Measurements from ENCODE around the gene FYN. TPM values are rescaled to one million over a fixed set of nuclear protein-coding genes. Genes with fewer than 3 reads are reported as not detected.
"Not testable (repeated sequence)": the region's sequence is repeated elsewhere in the genome, so short reads cannot be mapped to it uniquely, and the experiment has no call there.

Gene FYN
- total and polyA plus RNA-seq, 2 experiments from 2014 or later, result 58.6 to 166 TPM

GRCh38 chr6:111888928-111889695 is 15.9 kb upstream of the FYN start:
- no peak for TF ChIP-seq EZH2 (IDR thresholded peaks at IDR 0.05; ENCODE audit: insufficient read depth, poor library complexity, severe bottlenecking)
- no peak for TF ChIP-seq EZH2phosphoT487 (IDR thresholded peaks at IDR 0.05; ENCODE audit: insufficient read depth, low read depth)
- in situ Hi-C loops (cut with MboI), result no loop called here
- H3K4me2 ChIP-seq (ENCODE audit: unreplicated experiment), result peak overlapping the region; percentile 73
- no peaks in the 10 kb centered on the region for H3K9me2 ChIP-seq (ENCODE audit: insufficient read depth)
- peak overlapping the region; percentile 56 for H3K4me3 ChIP-seq
- H3F3A ChIP-seq (ENCODE audit: insufficient read depth), result peaks cover 1% of the 10 kb centered on the region; the same call in 1 of the 2 replicates
- no peaks in the 10 kb centered on the region for H3K9me3 ChIP-seq (ENCODE audit: low read depth)
- H3K27ac ChIP-seq, result no peak overlapping the region
- H3K27me3 ChIP-seq (replicated peaks; ENCODE audit: insufficient read depth), result no peaks in the 10 kb centered on the region
- peaks cover 23% of the 10 kb centered on the region for H3K4me1 ChIP-seq (ENCODE audit: insufficient read depth)
- H3K79me2 ChIP-seq (ENCODE audit: insufficient read depth), result no peaks in the 10 kb centered on the region
- no peaks in the 10 kb centered on the region for H4K20me1 ChIP-seq (ENCODE audit: insufficient read depth)
- H3K9ac ChIP-seq, result peak overlapping the region; percentile 35; the same call in 1 of the 2 replicates
- peak overlapping the region; percentile 79 for H2AFZ ChIP-seq
- WGBS, 2 experiments (ENCODE audit: low coverage in 1 of 2, low lambda C conversion rate in 2 of 2, missing lambda C conversion rate in 2 of 2), result 25 to 26% methylated on average over 10 of the region's 10 CpGs
- no peaks in the 10 kb centered on the region for H3K36me3 ChIP-seq (ENCODE audit: low read depth)
- DNase-seq, result peak; percentile 52

GRCh38 chr6:111886793-111887192 is 13.5 kb upstream of the FYN start:
- H3K79me2 ChIP-seq (ENCODE audit: insufficient read depth); H3K9ac ChIP-seq; H3K9me3 ChIP-seq (ENCODE audit: low read depth); H3F3A ChIP-seq (ENCODE audit: insufficient read depth); DNase-seq; H3K27ac ChIP-seq; H3K36me3 ChIP-seq (ENCODE audit: low read depth); H4K20me1 ChIP-seq (ENCODE audit: insufficient read depth); H3K27me3 ChIP-seq (replicated peaks; ENCODE audit: insufficient read depth); H3K4me3 ChIP-seq; H3K9me2 ChIP-seq (ENCODE audit: insufficient read depth); H2AFZ ChIP-seq; H3K4me2 ChIP-seq (ENCODE audit: unreplicated experiment); in situ Hi-C loops (cut with MboI): not testable (repeated sequence)
- WGBS, 2 experiments (ENCODE audit: low coverage in 1 of 2, low lambda C conversion rate in 2 of 2, missing lambda C conversion rate in 2 of 2), result 82 to 98% methylated on average over 2 of the region's 2 CpGs
- H3K4me1 ChIP-seq (ENCODE audit: insufficient read depth), result peaks cover 17% of the 10 kb centered on the region

DNA sequence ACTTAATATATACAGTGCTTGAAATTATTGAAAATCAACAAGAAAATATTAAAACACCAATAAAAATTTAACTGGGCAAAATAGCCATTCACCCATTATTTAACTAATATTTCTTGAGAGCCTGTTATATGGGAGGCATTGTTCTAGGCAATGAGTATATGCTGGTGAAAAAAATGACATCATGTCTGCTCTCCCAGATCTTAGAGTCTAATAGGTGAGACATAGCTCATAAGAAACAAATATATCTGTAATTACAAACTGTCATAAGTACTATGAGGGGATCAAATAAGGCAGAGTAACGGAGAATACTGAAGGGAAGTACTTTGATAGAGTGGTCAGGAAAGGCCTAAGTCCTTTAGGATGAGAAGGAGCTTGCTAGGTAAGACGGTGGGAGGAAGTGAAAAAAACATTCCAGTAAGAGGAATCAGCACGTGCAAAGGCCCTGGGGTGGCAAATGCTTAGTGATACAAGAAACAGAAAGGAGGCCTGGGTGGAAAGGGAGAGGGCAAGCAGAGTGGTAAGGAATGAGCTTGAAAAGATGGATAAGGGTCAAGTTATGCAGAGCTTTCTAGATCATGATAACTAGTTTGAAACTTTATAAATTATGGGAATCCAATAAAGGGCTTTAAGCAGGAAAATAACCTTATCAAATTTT is 12.2 kb upstream of the FYN start:
- peaks cover 3% of the 10 kb centered on the region; the same call in 1 of the 2 replicates for H3F3A ChIP-seq (ENCODE audit: insufficient read depth)
- no peak overlapping the region for H3K27ac ChIP-seq
- no peak overlapping the region for H3K9ac ChIP-seq
- no peaks in the 10 kb centered on the region for H3K79me2 ChIP-seq (ENCODE audit: insufficient read depth)
- peaks cover 14% of the 10 kb centered on the region for H3K4me1 ChIP-seq (ENCODE audit: insufficient read depth)
- H3K4me3 ChIP-seq, result no peak overlapping the region
- H3K27me3 ChIP-seq (replicated peaks; ENCODE audit: insufficient read depth), result no peaks in the 10 kb centered on the region
- H3K9me3 ChIP-seq (ENCODE audit: low read depth), result no peaks in the 10 kb centered on the region
- no peaks in the 10 kb centered on the region for H3K36me3 ChIP-seq (ENCODE audit: low read depth)
- in situ Hi-C loops (cut with MboI), result no loop called here
- H4K20me1 ChIP-seq (ENCODE audit: insufficient read depth), result no peaks in the 10 kb centered on the region
- no peaks in the 10 kb centered on the region for H3K9me2 ChIP-seq (ENCODE audit: insufficient read depth)
- TF ChIP-seq EZH2 (IDR thresholded peaks at IDR 0.05; ENCODE audit: insufficient read depth, poor library complexity, severe bottlenecking) (no peak), EZH2phosphoT487 (IDR thresholded peaks at IDR 0.05; ENCODE audit: insufficient read depth, low read depth) (no peak)
- H2AFZ ChIP-seq, result no peak overlapping the region
- no peak overlapping the region for H3K4me2 ChIP-seq (ENCODE audit: unreplicated experiment)
- DNase-seq, result no peak
- WGBS, 2 experiments (ENCODE audit: low coverage in 1 of 2, low lambda C conversion rate in 2 of 2, missing lambda C conversion rate in 2 of 2), result 73 to 75% methylated on average over 3 of the region's 3 CpGs

- Histone ChIP-seq H4K20me1 (ENCODE audit: insufficient read depth) (no peaks in the 10 kb centered on the region), H3K36me3 (ENCODE audit: low read depth) (no peaks in the 10 kb centered on the region), H3K9me2 (ENCODE audit: insufficient read depth) (no peaks in the 10 kb centered on the region), H3K79me2 (ENCODE audit: insufficient read depth) (no peaks in the 10 kb centered on the region), H3K4me2 (ENCODE audit: unreplicated experiment) (no peak overlapping the region), H3K4me3 (no peak overlapping the region), H3K9me3 (ENCODE audit: low read depth) (no peaks in the 10 kb centered on the region), H3F3A (ENCODE audit: insufficient read depth) (peaks cover 10% of the 10 kb centered on the region; the same call in 1 of the 2 replicates), H3K4me1 (ENCODE audit: insufficient read depth) (peaks cover 19% of the 10 kb centered on the region), H3K27me3 (replicated peaks; ENCODE audit: insufficient read depth) (no peaks in the 10 kb centered on the region), H3K27ac (no peak overlapping the region), H3K9ac (no peak overlapping the region), H2AFZ (no peak overlapping the region)
- in situ Hi-C loops (cut with MboI), result no loop called here
- TF ChIP-seq EZH2phosphoT487 (IDR thresholded peaks at IDR 0.05; ENCODE audit: insufficient read depth, low read depth) (no peak), EZH2 (IDR thresholded peaks at IDR 0.05; ENCODE audit: insufficient read depth, poor library complexity, severe bottlenecking) (no peak)
- no peak for DNase-seq
- 97 to 98% methylated on average over 2 of the region's 2 CpGs for WGBS, 2 experiments (ENCODE audit: low coverage in 1 of 2, low lambda C conversion rate in 2 of 2, missing lambda C conversion rate in 2 of 2)
These were observed 10.8 kb upstream of the FYN start for GRCh38 chr6:111884068-111884467.
